Measurements from ENCODE around the gene ADAP1. TPM values are rescaled to one million over a fixed set of nuclear protein-coding genes. Genes with fewer than 3 reads are reported as not detected.

Gene ADAP1
- total RNA-seq, 2 donors from 2014 or later: 4.2 to 7.7 TPM

- no peak for DNase-seq (ENCODE audit: low spot score)
- Histone ChIP-seq H3K9me3 (no peaks in the 10 kb centered on the region), H3K27ac (peak overlapping the region; percentile 68 to 88), H3K4me1 (peaks cover 0 to 80% of the 10 kb centered on the region in 2 donors), H3K4me3 (no peak overlapping the region), H3K36me3 (no peaks in the 10 kb centered on the region), H3K27me3 (no peaks in the 10 kb centered on the region)
- TF ChIP-seq CTCF (IDR thresholded peaks at IDR 0.05): no peak
Measured at GRCh38 chr7:879093-879492, 75.4 kb downstream of the ADAP1 start.

GRCh38 chr7:877312-878232 lies 76.9 kb downstream of the ADAP1 start:
- H3K4me1 ChIP-seq: peaks cover 0 to 79% of the 10 kb centered on the region in 2 donors
- DNase-seq (ENCODE audit: low spot score): no peak
- H3K4me3 ChIP-seq: peak overlapping the region; percentile 91 to 96
- TF ChIP-seq CTCF (IDR thresholded peaks at IDR 0.05): no peak
- no peaks in the 10 kb centered on the region for H3K9me3 ChIP-seq
- peaks cover 6% of the 10 kb centered on the region for H3K36me3 ChIP-seq
- no peaks in the 10 kb centered on the region for H3K27me3 ChIP-seq
- peak overlapping the region; percentile 87 to 88 for H3K27ac ChIP-seq

GRCh38 chr7:876972-877311 lies 77.5 kb downstream of the ADAP1 start:
- Histone ChIP-seq H3K4me3 (peak overlapping the region; percentile 91 to 96), H3K36me3 (peaks cover 12% of the 10 kb centered on the region), H3K4me1 (peaks cover 0 to 79% of the 10 kb centered on the region in 2 donors), H3K27ac (peak overlapping the region; percentile 87 to 88), H3K9me3 (no peaks in the 10 kb centered on the region), H3K27me3 (no peaks in the 10 kb centered on the region)
- TF ChIP-seq CTCF (IDR thresholded peaks at IDR 0.05): no peak
- DNase-seq (ENCODE audit: low spot score): no peak

GRCh38 chr7:876077-876971 lies 78.2 kb downstream of the ADAP1 start, which contains the start of gene GET4:
TSS of gene GET4 (plus strand) at chr7:876554. CDS start at chr7:876646, 92 bp downstream.
- TF ChIP-seq CTCF (IDR thresholded peaks at IDR 0.05): peak; percentile 18 to 37
- peak; percentile 97 for DNase-seq (ENCODE audit: low spot score)
- H3K4me3 ChIP-seq: peak within 1 kb of the TSS; percentile 91 to 96
- peak within 1 kb of the TSS; percentile 87 to 88 for H3K27ac ChIP-seq
- H3K36me3 ChIP-seq: peaks cover 18% of the 10 kb centered on the region
- peaks cover 0 to 77% of the 10 kb centered on the region in 2 donors for H3K4me1 ChIP-seq
- no peaks in the 10 kb centered on the region for H3K9me3 ChIP-seq
- no peaks in the 10 kb centered on the region for H3K27me3 ChIP-seq

GRCh38 chr7:875476-876076 lies 78.9 kb downstream of the ADAP1 start:
- H3K9me3 ChIP-seq: no peaks in the 10 kb centered on the region
- no peak for TF ChIP-seq CTCF (IDR thresholded peaks at IDR 0.05)
- peaks cover 20% of the 10 kb centered on the region for H3K36me3 ChIP-seq
- peaks cover 0 to 69% of the 10 kb centered on the region in 2 donors for H3K4me1 ChIP-seq
- H3K27me3 ChIP-seq: no peaks in the 10 kb centered on the region
- peak overlapping the region; percentile 85 to 86 for H3K27ac ChIP-seq
- no peak for DNase-seq (ENCODE audit: low spot score)
- H3K4me3 ChIP-seq: peak overlapping the region; percentile 13 to 45

Measured in right atrium auricular region (tissue), 2 donors.